Gastrocnemius medialis (tissue), 4 donors: Measurements from ENCODE around the gene CES1.

Experiments
- POLR2A ChIP-seq, 2 donors: fragments of 450-650 bp; IDR thresholded peaks; one replicate each; pipeline ENCODE4 v1.6.1; 2017; ENCODE audit warnings: antibody characterized with exemption in 2 of 2, mild to moderate bottlenecking in 2 of 2, moderate library complexity in 2 of 2
- TF ChIP-seq, protein P1 (sequence below), 5 experiments: fragments of 450-650 bp in 3 of 5; fragments of 200-600 bp in 2 of 5; sonication (generic) in 2 of 5; IDR thresholded peaks in 4 of 5; conservative IDR thresholded peaks in 1 of 5; 1 replicate in 4 of 5; 2 replicates in 1 of 5; pipeline ENCODE4 v1.5.1; 2016 to 2019; ENCODE audit warnings: antibody characterized with exemption in 5 of 5, mild to moderate bottlenecking in 3 of 5, moderate library complexity in 3 of 5

DNA sequence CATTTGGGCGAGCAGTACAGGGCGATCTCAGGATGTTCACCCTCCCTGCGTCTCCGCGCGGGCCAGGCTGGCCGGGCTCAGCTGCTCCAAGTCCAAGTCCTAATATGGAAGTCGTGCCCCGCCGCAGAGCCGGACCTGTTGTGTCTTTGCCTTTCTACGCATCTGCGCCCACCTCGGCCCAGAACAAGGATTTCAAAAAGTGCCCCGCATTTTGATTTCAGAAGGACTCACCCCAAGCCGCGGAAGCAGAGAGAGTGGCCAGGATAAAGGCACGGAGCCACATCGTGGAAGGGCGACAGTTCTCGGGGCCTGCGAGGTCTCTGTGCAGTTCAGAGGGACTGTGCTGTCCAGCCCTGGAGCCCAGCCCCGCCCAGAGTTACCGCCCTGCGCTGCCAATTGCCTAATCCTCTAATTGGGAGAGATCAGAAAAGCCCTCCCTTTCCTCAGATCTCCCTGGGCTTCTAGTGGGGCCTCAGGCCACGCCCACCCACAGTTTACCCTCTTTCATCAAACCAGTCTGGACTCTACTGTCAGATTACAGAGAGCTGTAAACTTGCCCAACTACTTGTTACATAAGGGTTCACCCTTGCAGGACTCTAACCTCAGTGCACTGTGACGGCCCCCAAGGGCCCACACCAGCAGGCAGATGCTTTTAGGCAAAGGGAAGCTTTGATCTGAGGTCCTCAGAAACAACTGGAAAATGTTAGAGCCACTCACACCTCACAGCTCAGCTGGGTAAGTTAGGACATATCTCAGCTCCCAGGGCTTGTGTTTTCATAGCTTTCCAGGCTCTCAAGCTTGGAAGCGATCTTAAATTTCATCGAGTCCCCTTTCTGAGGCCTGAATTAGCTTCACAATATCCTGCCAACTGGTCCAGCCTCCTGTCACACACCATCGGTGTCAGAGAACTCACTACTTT, at the start of gene CES1:
- TF ChIP-seq, protein P1, sequence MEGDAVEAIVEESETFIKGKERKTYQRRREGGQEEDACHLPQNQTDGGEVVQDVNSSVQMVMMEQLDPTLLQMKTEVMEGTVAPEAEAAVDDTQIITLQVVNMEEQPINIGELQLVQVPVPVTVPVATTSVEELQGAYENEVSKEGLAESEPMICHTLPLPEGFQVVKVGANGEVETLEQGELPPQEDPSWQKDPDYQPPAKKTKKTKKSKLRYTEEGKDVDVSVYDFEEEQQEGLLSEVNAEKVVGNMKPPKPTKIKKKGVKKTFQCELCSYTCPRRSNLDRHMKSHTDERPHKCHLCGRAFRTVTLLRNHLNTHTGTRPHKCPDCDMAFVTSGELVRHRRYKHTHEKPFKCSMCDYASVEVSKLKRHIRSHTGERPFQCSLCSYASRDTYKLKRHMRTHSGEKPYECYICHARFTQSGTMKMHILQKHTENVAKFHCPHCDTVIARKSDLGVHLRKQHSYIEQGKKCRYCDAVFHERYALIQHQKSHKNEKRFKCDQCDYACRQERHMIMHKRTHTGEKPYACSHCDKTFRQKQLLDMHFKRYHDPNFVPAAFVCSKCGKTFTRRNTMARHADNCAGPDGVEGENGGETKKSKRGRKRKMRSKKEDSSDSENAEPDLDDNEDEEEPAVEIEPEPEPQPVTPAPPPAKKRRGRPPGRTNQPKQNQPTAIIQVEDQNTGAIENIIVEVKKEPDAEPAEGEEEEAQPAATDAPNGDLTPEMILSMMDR (IDR thresholded peaks at IDR 0.05 in 4 of 5, conservative IDR thresholded peaks at IDR 0.05 in 1 of 5), result no peak
- TF ChIP-seq POLR2A (IDR thresholded peaks at IDR 0.05), result no peak
